ENCODE data around the gene UMAD1. TPM values are rescaled to one million over a fixed set of nuclear protein-coding genes. Genes with fewer than 3 reads are reported as not detected.

The UMAD1 gene
- total RNA-seq, 1 donor from 2014 or later = 9.3 TPM

- Histone ChIP-seq H3K27ac (ENCODE audit: low read depth, low read length) (no peak overlapping the region), H3K4me1 (ENCODE audit: insufficient read depth, low read length) (no peaks in the 10 kb centered on the region), H3K79me2 (ENCODE audit: insufficient read depth, low read length) (no peaks in the 10 kb centered on the region), H3K9ac (ENCODE audit: low read length) (no peak overlapping the region), H3K4me3 (ENCODE audit: insufficient read depth, low read depth, low read length) (no peak overlapping the region), H4K20me1 (ENCODE audit: insufficient read depth, low read length) (no peaks in the 10 kb centered on the region), H3K27me3 (ENCODE audit: insufficient read depth, low read length) (no peaks in the 10 kb centered on the region), H3K9me3 (ENCODE audit: insufficient read depth, low read depth, low read length) (no peaks in the 10 kb centered on the region), H3K4me2 (ENCODE audit: low read length) (no peak overlapping the region), H2AFZ (ENCODE audit: low read depth, low read length) (no peak overlapping the region), H3K36me3 (ENCODE audit: insufficient read depth, low read length) (no peaks in the 10 kb centered on the region)
- TF ChIP-seq CTCF (IDR thresholded peaks at IDR 0.05; ENCODE audit: insufficient read depth, low read depth, low read length) (no peak), EZH2 (IDR thresholded peaks at IDR 0.05; ENCODE audit: insufficient read depth, low read length) (no peak)
- FAIRE-seq (no peak), DNase-seq (ENCODE audit: low read depth) (no peak)
- Mint-ChIP-seq H3K36me3 (ENCODE audit: low read depth, unreplicated experiment) (no peaks in the 10 kb centered on the region), H3K27me3 (ENCODE audit: low read depth, unreplicated experiment) (no peaks in the 10 kb centered on the region), H3K4me1 (ENCODE audit: low read depth, unreplicated experiment) (peaks cover 9% of the 10 kb centered on the region), H3K4me3 (ENCODE audit: unreplicated experiment) (no peak overlapping the region), H3K27ac (ENCODE audit: unreplicated experiment) (no peak overlapping the region), H3K9me3 (ENCODE audit: unreplicated experiment) (no peaks in the 10 kb centered on the region)
Observed at GRCh38 chr7:7895754-7896153, 255.2 kb downstream of the UMAD1 start.

- Mint-ChIP-seq H3K27ac (ENCODE audit: unreplicated experiment) (no peak overlapping the region), H3K4me3 (ENCODE audit: unreplicated experiment) (no peak overlapping the region), H3K9me3 (ENCODE audit: unreplicated experiment) (no peaks in the 10 kb centered on the region), H3K4me1 (ENCODE audit: low read depth, unreplicated experiment) (peaks cover 9% of the 10 kb centered on the region), H3K36me3 (ENCODE audit: low read depth, unreplicated experiment) (no peaks in the 10 kb centered on the region), H3K27me3 (ENCODE audit: low read depth, unreplicated experiment) (no peaks in the 10 kb centered on the region)
- Histone ChIP-seq H2AFZ (ENCODE audit: low read depth, low read length) (no peak overlapping the region), H3K4me2 (ENCODE audit: low read length) (no peak overlapping the region), H3K4me3 (ENCODE audit: insufficient read depth, low read depth, low read length) (no peak overlapping the region), H3K27me3 (ENCODE audit: insufficient read depth, low read length) (no peaks in the 10 kb centered on the region), H3K36me3 (ENCODE audit: insufficient read depth, low read length) (no peaks in the 10 kb centered on the region), H4K20me1 (ENCODE audit: insufficient read depth, low read length) (no peaks in the 10 kb centered on the region), H3K9ac (ENCODE audit: low read length) (no peak overlapping the region), H3K9me3 (ENCODE audit: insufficient read depth, low read depth, low read length) (no peaks in the 10 kb centered on the region), H3K79me2 (ENCODE audit: insufficient read depth, low read length) (no peaks in the 10 kb centered on the region), H3K27ac (ENCODE audit: low read depth, low read length) (no peak overlapping the region), H3K4me1 (ENCODE audit: insufficient read depth, low read length) (no peaks in the 10 kb centered on the region)
- no peak for TF ChIP-seq CTCF (IDR thresholded peaks at IDR 0.05; ENCODE audit: insufficient read depth, low read depth, low read length)
- no peak for TF ChIP-seq EZH2 (IDR thresholded peaks at IDR 0.05; ENCODE audit: insufficient read depth, low read length)
- FAIRE-seq = no peak
- peak; percentile 6 for DNase-seq (ENCODE audit: low read depth)
Observed at GRCh38 chr7:7897509-7897908, 257.0 kb downstream of the UMAD1 start.

- H3K79me2 ChIP-seq (ENCODE audit: insufficient read depth, low read length) = no peaks in the 10 kb centered on the region
- FAIRE-seq (no peak), DNase-seq (ENCODE audit: low read depth) (no peak)
- no peaks in the 10 kb centered on the region for H3K9me3 ChIP-seq (ENCODE audit: insufficient read depth, low read depth, low read length)
- H3K36me3 Mint-ChIP-seq (ENCODE audit: low read depth, unreplicated experiment) = no peaks in the 10 kb centered on the region
- H3K4me1 ChIP-seq (ENCODE audit: insufficient read depth, low read length) = no peaks in the 10 kb centered on the region
- H3K36me3 ChIP-seq (ENCODE audit: insufficient read depth, low read length) = no peaks in the 10 kb centered on the region
- H2AFZ ChIP-seq (ENCODE audit: low read depth, low read length) = no peak overlapping the region
- H3K4me3 Mint-ChIP-seq (ENCODE audit: unreplicated experiment) = no peak overlapping the region
- peaks cover 9% of the 10 kb centered on the region for H3K4me1 Mint-ChIP-seq (ENCODE audit: low read depth, unreplicated experiment)
- no peak overlapping the region for H3K9ac ChIP-seq (ENCODE audit: low read length)
- TF ChIP-seq CTCF (IDR thresholded peaks at IDR 0.05; ENCODE audit: insufficient read depth, low read depth, low read length) (no peak), EZH2 (IDR thresholded peaks at IDR 0.05; ENCODE audit: insufficient read depth, low read length) (no peak)
- no peak overlapping the region for H3K27ac ChIP-seq (ENCODE audit: low read depth, low read length)
- no peaks in the 10 kb centered on the region for H3K27me3 ChIP-seq (ENCODE audit: insufficient read depth, low read length)
- no peaks in the 10 kb centered on the region for H3K27me3 Mint-ChIP-seq (ENCODE audit: low read depth, unreplicated experiment)
- H3K27ac Mint-ChIP-seq (ENCODE audit: unreplicated experiment) = no peak overlapping the region
- no peak overlapping the region for H3K4me2 ChIP-seq (ENCODE audit: low read length)
- no peaks in the 10 kb centered on the region for H3K9me3 Mint-ChIP-seq (ENCODE audit: unreplicated experiment)
- no peak overlapping the region for H3K4me3 ChIP-seq (ENCODE audit: insufficient read depth, low read depth, low read length)
- H4K20me1 ChIP-seq (ENCODE audit: insufficient read depth, low read length) = no peaks in the 10 kb centered on the region
Observed at GRCh38 chr7:7897949-7898515, 257.5 kb downstream of the UMAD1 start.
